SK-N-SH treated with all-trans-retinoic acid at 6 μM for 48 hours (cell line): ENCODE results near the gene ARHGAP24.
A peak's percentile ranks its signal among the peaks of the same experiment; 100 is the strongest.

Source experiments
- ATAC-seq: fragments of 200-7000 bp; cut with Tn5 transposase; 3 replicates; pipeline ENCODE4 v1.9.1; 2020; ENCODE audit warnings: mild to moderate bottlenecking, moderate library complexity
- ARNTL ChIP-seq: fragments of 450-650 bp; formaldehyde crosslinking; IDR thresholded peaks from 2 replicates; pipeline ENCODE4 v1.5.0; 2020; ENCODE audit warnings: low read depth, mild to moderate bottlenecking, moderate library complexity, borderline replicate concordance
- BACH2 ChIP-seq: fragments of 250-450 bp; sonication (Bioruptor Pico); IDR thresholded peaks from 2 replicates; pipeline ENCODE4 v1.9.0; 2021; ENCODE audit warnings: mild to moderate bottlenecking, borderline replicate concordance
- CREB5 ChIP-seq: fragments of 250-450 bp; sonication (Bioruptor Pico); IDR thresholded peaks from 2 replicates; pipeline ENCODE4 v1.5.1; 2020; ENCODE audit warnings: low read depth, mild to moderate bottlenecking, moderate library complexity
- CSDC2 ChIP-seq: fragments of 250-450 bp; sonication (Bioruptor Pico); IDR thresholded peaks from 2 replicates; pipeline ENCODE4 v1.5.0; 2020; ENCODE audit warnings: mild to moderate bottlenecking, moderate library complexity
- ESRRG ChIP-seq: fragments of 250-450 bp; sonication (Bioruptor Pico); IDR thresholded peaks from 2 replicates; pipeline ENCODE4 v1.6.1; 2021; ENCODE audit warnings: mild to moderate bottlenecking
- GLIS3 ChIP-seq: fragments of 250-450 bp; sonication (Bioruptor Pico); IDR thresholded peaks from 2 replicates; pipeline ENCODE4 v1.5.0; 2020; ENCODE audit warnings: mild to moderate bottlenecking, moderate library complexity
- ISL1 ChIP-seq: fragments of 250-450 bp; sonication (Bioruptor Pico); IDR thresholded peaks from 2 replicates; pipeline ENCODE4 v2.1.2; 2022; ENCODE audit warnings: mild to moderate bottlenecking, moderate library complexity
- OSR1 ChIP-seq: fragments of 250-450 bp; sonication (Bioruptor Pico); IDR thresholded peaks from 2 replicates; pipeline ENCODE4 v1.8.0; 2022; ENCODE audit warnings: moderate library complexity, mild to moderate bottlenecking, inconsistent platforms
- PATZ1 ChIP-seq: fragments of 250-450 bp; sonication (Bioruptor Pico); IDR thresholded peaks from 2 replicates; pipeline ENCODE4 v1.8.0; 2020; ENCODE audit warnings: mild to moderate bottlenecking, moderate library complexity, borderline replicate concordance
- POU6F1 ChIP-seq: fragments of 250-450 bp; sonication (Bioruptor Pico); IDR thresholded peaks from 2 replicates; pipeline ENCODE4 v1.8.0; 2021; ENCODE audit warnings: low read depth, mild to moderate bottlenecking, moderate library complexity, borderline replicate concordance
- PPARA ChIP-seq: fragments of 250-450 bp; sonication (Bioruptor Pico); IDR thresholded peaks from 2 replicates; pipeline ENCODE4 v1.5.0; 2020; ENCODE audit warnings: mild to moderate bottlenecking, borderline replicate concordance
- RARB ChIP-seq: fragments of 250-450 bp; sonication (Bioruptor Pico); IDR thresholded peaks from 2 replicates; pipeline ENCODE4 v1.8.0; 2021; ENCODE audit warnings: mild to moderate bottlenecking, moderate library complexity
- SNAI2 ChIP-seq: fragments of 250-450 bp; sonication (Bioruptor Pico); IDR thresholded peaks from 2 replicates; pipeline ENCODE4 v1.5.0; 2020; ENCODE audit warnings: mild to moderate bottlenecking, moderate library complexity
- TCF4 ChIP-seq: fragments of 250-450 bp; sonication (Bioruptor Pico); IDR thresholded peaks from 2 replicates; pipeline ENCODE4 v1.8.0; 2021; ENCODE audit warnings: mild to moderate bottlenecking, moderate library complexity, borderline replicate concordance
- TOX ChIP-seq: fragments of 250-450 bp; sonication (Bioruptor Pico); IDR thresholded peaks from 2 replicates; pipeline ENCODE4 v1.8.0; 2021; ENCODE audit warnings: mild to moderate bottlenecking, moderate library complexity, borderline replicate concordance
- TSHZ2 ChIP-seq: fragments of 250-450 bp; sonication (Bioruptor Pico); IDR thresholded peaks from 2 replicates; pipeline ENCODE4 v1.5.0; 2020; ENCODE audit warnings: mild to moderate bottlenecking, moderate library complexity
- ZC3H10 ChIP-seq: fragments of 250-450 bp; sonication (Bioruptor Pico); IDR thresholded peaks from 2 replicates; pipeline ENCODE4 v1.5.1; 2021; ENCODE audit warnings: mild to moderate bottlenecking, moderate library complexity
- ZFP3 ChIP-seq: fragments of 250-450 bp; sonication (Bioruptor Pico); IDR thresholded peaks from 2 replicates; pipeline ENCODE4 v1.5.0; 2020; ENCODE audit warnings: mild to moderate bottlenecking, moderate library complexity
- ZNF565 ChIP-seq: fragments of 450-650 bp; formaldehyde crosslinking; conservative IDR thresholded peaks from 2 replicates; pipeline ENCODE4 v1.5.0; 2020; ENCODE audit warnings: low read depth, mild to moderate bottlenecking, moderate library complexity
- ZNF70 ChIP-seq: fragments of 450-650 bp; formaldehyde crosslinking; IDR thresholded peaks from 2 replicates; pipeline ENCODE4 v1.5.0; 2020; ENCODE audit warnings: mild to moderate bottlenecking, moderate library complexity

Gene ARHGAP24

GRCh38 chr4:85496126-85496849 lies 21.3 kb downstream of the ARHGAP24 start:
- ATAC-seq: peak; percentile 67
- TF ChIP-seq ZNF565 (CRISPR knock-in tag) (no peak), PATZ1 (CRISPR knock-in tag) (no peak), BACH2 (no peak), TSHZ2 (CRISPR knock-in tag) (no peak), ZFP3 (no peak), POU6F1 (no peak), PPARA (CRISPR knock-in tag) (no peak), ZC3H10 (CRISPR knock-in tag) (no peak), ISL1 (no peak), ARNTL (CRISPR knock-in tag) (no peak), ZNF70 (CRISPR knock-in tag) (no peak), SNAI2 (CRISPR knock-in tag) (no peak), CREB5 (CRISPR knock-in tag) (no peak), TOX (no peak)

GRCh38 chr4:85496933-85497332 lies 22.0 kb downstream of the ARHGAP24 start:
- TF ChIP-seq ESRRG (CRISPR knock-in tag): no peak
- no peak for TF ChIP-seq SNAI2 (CRISPR knock-in tag)
- TF ChIP-seq OSR1 (CRISPR knock-in tag): no peak
- TF ChIP-seq ISL1: no peak
- no peak for TF ChIP-seq GLIS3
- no peak for TF ChIP-seq TCF4 (CRISPR knock-in tag)
- no peak for TF ChIP-seq TOX
- ATAC-seq: peak; percentile 80

GRCh38 chr4:85498068-85498733 lies 23.3 kb downstream of the ARHGAP24 start:
- TF ChIP-seq ZFP3 (no peak), ARNTL (CRISPR knock-in tag) (no peak), CSDC2 (CRISPR knock-in tag) (no peak), ESRRG (CRISPR knock-in tag) (no peak), PATZ1 (CRISPR knock-in tag) (no peak), OSR1 (CRISPR knock-in tag) (no peak), RARB (no peak)
- peak; percentile 64 for ATAC-seq
